Measurements from ENCODE around the gene HNRNPD.

The HNRNPD gene

GRCh38 chr4:82380344-82380743 lies 6.6 kb upstream of the HNRNPD start:
- TF ChIP-seq CTCF (IDR thresholded peaks at IDR 0.05; ENCODE audit: insufficient read depth, low read length, poor library complexity, severe bottlenecking) = no peak
- Histone ChIP-seq H3K4me3 (replicated peaks; ENCODE audit: low read depth, low read length) (no peak overlapping the region), H3K36me3 (ENCODE audit: control insufficient read depth, insufficient read depth, low read length) (no peaks in the 10 kb centered on the region), H3K27me3 (replicated peaks; ENCODE audit: control insufficient read depth, insufficient read depth, low read length) (no peaks in the 10 kb centered on the region)
- DNase-seq (ENCODE audit: extremely low read depth, insufficient read length) = no peak

GRCh38 chr4:82376109-82376508 lies 2.3 kb upstream of the HNRNPD start:
- H3K27me3 ChIP-seq (replicated peaks; ENCODE audit: control insufficient read depth, insufficient read depth, low read length) = no peaks in the 10 kb centered on the region
- H3K36me3 ChIP-seq (ENCODE audit: control insufficient read depth, insufficient read depth, low read length) = no peaks in the 10 kb centered on the region
- H3K4me3 ChIP-seq (replicated peaks; ENCODE audit: low read depth, low read length) = no peak overlapping the region; the same call in 1 of the 2 replicates
- no peak for TF ChIP-seq CTCF (IDR thresholded peaks at IDR 0.05; ENCODE audit: insufficient read depth, low read length, poor library complexity, severe bottlenecking)
- no peak for DNase-seq (ENCODE audit: extremely low read depth, insufficient read length)

- peaks cover 2% of the 10 kb centered on the region for H3K36me3 ChIP-seq (ENCODE audit: control insufficient read depth, insufficient read depth, low read length)
- TF ChIP-seq CTCF (IDR thresholded peaks at IDR 0.05; ENCODE audit: insufficient read depth, low read length, poor library complexity, severe bottlenecking) = no peak
- no peak for DNase-seq (ENCODE audit: extremely low read depth, insufficient read length)
- no peaks in the 10 kb centered on the region for H3K27me3 ChIP-seq (replicated peaks; ENCODE audit: control insufficient read depth, insufficient read depth, low read length)
- peak overlapping the region; percentile 95 for H3K4me3 ChIP-seq (replicated peaks; ENCODE audit: low read depth, low read length)
Measured at GRCh38 chr4:82373486-82373815, 340 bp downstream of the HNRNPD start.

- peak overlapping the region; percentile 95 for H3K4me3 ChIP-seq (replicated peaks; ENCODE audit: low read depth, low read length)
- no peak for TF ChIP-seq CTCF (IDR thresholded peaks at IDR 0.05; ENCODE audit: insufficient read depth, low read length, poor library complexity, severe bottlenecking)
- no peaks in the 10 kb centered on the region for H3K27me3 ChIP-seq (replicated peaks; ENCODE audit: control insufficient read depth, insufficient read depth, low read length)
- peak; percentile 72 for DNase-seq (ENCODE audit: extremely low read depth, insufficient read length)
- H3K36me3 ChIP-seq (ENCODE audit: control insufficient read depth, insufficient read depth, low read length) = peaks cover 2% of the 10 kb centered on the region
Measured at GRCh38 chr4:82372517-82373485, 990 bp downstream of the HNRNPD start.

GRCh38 chr4:82371497-82371896 lies 2.3 kb downstream of the HNRNPD start:
- TF ChIP-seq CTCF (IDR thresholded peaks at IDR 0.05; ENCODE audit: insufficient read depth, low read length, poor library complexity, severe bottlenecking) = no peak
- H3K27me3 ChIP-seq (replicated peaks; ENCODE audit: control insufficient read depth, insufficient read depth, low read length) = no peaks in the 10 kb centered on the region
- H3K4me3 ChIP-seq (replicated peaks; ENCODE audit: low read depth, low read length) = peak overlapping the region; percentile 95
- H3K36me3 ChIP-seq (ENCODE audit: control insufficient read depth, insufficient read depth, low read length) = peaks cover 6% of the 10 kb centered on the region
- DNase-seq (ENCODE audit: extremely low read depth, insufficient read length) = no peak
